GM23338 (cell line): ENCODE data around the gene LAMA4.

Experiments used
- CREB1 ChIP-seq: fragments of 250-450 bp; sonication (Bioruptor Pico); IDR thresholded peaks from 2 replicates; pipeline ENCODE4 v1.5.0; 2020; ENCODE audit warnings: low read depth, mild to moderate bottlenecking, moderate library complexity
- CTCF ChIP-seq, 2 experiments: fragments of 200-600 bp in 1 of 2; sonication (generic) in 1 of 2; conservative IDR thresholded peaks; 2 replicates each; pipeline versions ENCODE4 v1.5.1 to v1.6.1; 2016 to 2017; ENCODE audit warnings: antibody characterized with exemption in 2 of 2, low read depth in 2 of 2, mild to moderate bottlenecking in 2 of 2, moderate library complexity in 1 of 2
- ETS1 ChIP-seq: IDR thresholded peaks from 2 replicates; pipeline ENCODE4 v1.6.1; 2016; ENCODE audit warnings: antibody characterized with exemption
- EZH2 ChIP-seq: fragments of 200-600 bp; sonication (generic); IDR thresholded peaks from one replicate; pipeline ENCODE4 v1.8.0; 2017; ENCODE audit warnings: antibody characterized with exemption, mild to moderate bottlenecking, low read depth; ENCODE audit not compliant: unreplicated experiment
- EZH2phosphoT487 ChIP-seq: fragments of 200-600 bp; sonication (generic); IDR thresholded peaks from one replicate; pipeline ENCODE4 v1.8.1; 2018; ENCODE audit warnings: antibody characterized with exemption; ENCODE audit not compliant: unreplicated experiment
- JUNB ChIP-seq: IDR thresholded peaks from one replicate; pipeline ENCODE4 v1.6.1; 2016; ENCODE audit warnings: antibody characterized with exemption; ENCODE audit not compliant: unreplicated experiment
- NANOG ChIP-seq: IDR thresholded peaks from 2 replicates; pipeline ENCODE4 v1.6.1; 2016; ENCODE audit warnings: antibody characterized with exemption, borderline replicate concordance
- POLR2AphosphoS5 ChIP-seq: IDR thresholded peaks from 2 replicates; pipeline ENCODE4 v1.6.1; 2016; ENCODE audit warnings: antibody characterized with exemption, low read depth
- REST ChIP-seq: IDR thresholded peaks from one replicate; pipeline ENCODE4 v1.6.1; 2018; ENCODE audit warnings: antibody characterized with exemption; ENCODE audit not compliant: unreplicated experiment
- STAT1 ChIP-seq: IDR thresholded peaks from one replicate; pipeline ENCODE4 v1.6.1; 2016; ENCODE audit warnings: antibody characterized with exemption; ENCODE audit not compliant: unreplicated experiment
- ZNF114 ChIP-seq: fragments of 250-450 bp; sonication (Bioruptor Pico); IDR thresholded peaks from 2 replicates; pipeline ENCODE4 v1.5.0; 2020; ENCODE audit warnings: mild to moderate bottlenecking, moderate library complexity
- ZNF331 ChIP-seq: fragments of 250-450 bp; sonication (Bioruptor Pico); IDR thresholded peaks from 2 replicates; pipeline ENCODE4 v1.5.0; 2020; ENCODE audit warnings: low read depth, mild to moderate bottlenecking, moderate library complexity
- ZNF462 ChIP-seq: fragments of 250-450 bp; sonication (Bioruptor Pico); IDR thresholded peaks from 2 replicates; pipeline ENCODE4 v1.5.0; 2020; ENCODE audit warnings: mild to moderate bottlenecking, moderate library complexity

GRCh38 chr6:112257178-112257855 is 3.0 kb upstream of the LAMA4 start:
- TF ChIP-seq POLR2AphosphoS5 (no peak), EZH2 (no peak), ZNF114 (CRISPR knock-in tag) (no peak), CTCF (conservative IDR thresholded peaks at IDR 0.05; ENCODE audit: low read depth in 2 of 2) (no peak), REST (no peak), STAT1 (no peak), CREB1 (CRISPR knock-in tag) (no peak), EZH2phosphoT487 (no peak), JUNB (no peak), NANOG (no peak), ZNF462 (no peak), ZNF331 (CRISPR knock-in tag) (no peak), ETS1 (no peak)
